WERI-Rb-1 (cell line): ENCODE results near the gene CRADD.

Experiments
- DNase-seq: peaks from one replicate; pipeline ENCODE4 v3.0.0-alpha.2; 2020
- H3K27ac ChIP-seq: fragments of 250-450 bp; sonication (Bioruptor Pico); 2 replicates; pipeline ENCODE4 v1.5.1; 2020; ENCODE audit warnings: mild to moderate bottlenecking, moderate library complexity
- H3K27me3 ChIP-seq: fragments of 250-450 bp; sonication (Bioruptor Pico); 2 replicates; pipeline ENCODE4 v1.5.1; 2021; ENCODE audit warnings: mild to moderate bottlenecking, low read depth, moderate library complexity; ENCODE audit not compliant: insufficient read depth, severe bottlenecking
- H3K36me3 ChIP-seq: fragments of 250-450 bp; sonication (Bioruptor Pico); 2 replicates; pipeline ENCODE4 v1.5.1; 2020; ENCODE audit warnings: mild to moderate bottlenecking, moderate library complexity
- H3K4me3 ChIP-seq: 2 replicates; pipeline ENCODE4 v1.5.1; 2011; ENCODE audit warnings: low read depth, mild to moderate bottlenecking, control low read depth, low read length
- H3K9me3 ChIP-seq: fragments of 250-450 bp; sonication (Bioruptor Pico); 2 replicates; pipeline ENCODE4 v1.5.1; 2021; ENCODE audit warnings: mild to moderate bottlenecking, moderate library complexity; ENCODE audit not compliant: severe bottlenecking
- CTCF ChIP-seq: IDR thresholded peaks from 2 replicates; pipeline ENCODE4 v1.5.1; 2011; ENCODE audit warnings: low read depth, mild to moderate bottlenecking, control low read depth, inconsistent platforms, low read length

CRADD gene

GRCh38 chr12:93857991-93858447 lies 180.8 kb downstream of the CRADD start:
- Histone ChIP-seq H3K27ac (no peak overlapping the region), H3K36me3 (no peaks in the 10 kb centered on the region), H3K4me3 (no peak overlapping the region), H3K9me3 (no peaks in the 10 kb centered on the region), H3K27me3 (no peaks in the 10 kb centered on the region)
- no peak for DNase-seq
- TF ChIP-seq CTCF, result no peak

GRCh38 chr12:93860668-93861373 lies 183.6 kb downstream of the CRADD start:
- H3K4me3 ChIP-seq, result no peak overlapping the region
- no peak overlapping the region for H3K27ac ChIP-seq
- H3K9me3 ChIP-seq, result peaks cover 5% of the 10 kb centered on the region
- no peaks in the 10 kb centered on the region for H3K27me3 ChIP-seq
- no peaks in the 10 kb centered on the region for H3K36me3 ChIP-seq
- no peak for TF ChIP-seq CTCF
- no peak for DNase-seq

GRCh38 chr12:93862424-93862823 lies 185.2 kb downstream of the CRADD start:
- Histone ChIP-seq H3K9me3 (peaks cover 12% of the 10 kb centered on the region), H3K36me3 (no peaks in the 10 kb centered on the region), H3K4me3 (no peak overlapping the region), H3K27ac (no peak overlapping the region), H3K27me3 (no peaks in the 10 kb centered on the region)
- no peak for DNase-seq
- no peak for TF ChIP-seq CTCF

GRCh38 chr12:93865751-93866150 lies 188.6 kb downstream of the CRADD start:
- Histone ChIP-seq H3K27me3 (no peaks in the 10 kb centered on the region), H3K36me3 (no peaks in the 10 kb centered on the region), H3K27ac (no peak overlapping the region)

GRCh38 chr12:93868771-93869170 lies 191.6 kb downstream of the CRADD start:
- Histone ChIP-seq H3K27ac (no peak overlapping the region), H3K9me3 (peaks cover 15% of the 10 kb centered on the region), H3K27me3 (no peaks in the 10 kb centered on the region), H3K4me3 (no peak overlapping the region), H3K36me3 (no peaks in the 10 kb centered on the region)
- DNase-seq, result no peak
- no peak for TF ChIP-seq CTCF

More at GRCh38 chr12:93865751-93866150, 188.6 kb downstream of the CRADD start:
- Histone ChIP-seq H3K9me3 (peaks cover 12% of the 10 kb centered on the region), H3K4me3 (no peak overlapping the region)
- TF ChIP-seq CTCF, result no peak
- DNase-seq, result no peak
